GM12878 (cell line): Measurements from ENCODE around the gene UNC93B1. TPM values are rescaled to one million over a fixed set of nuclear protein-coding genes. Genes with fewer than 3 reads are reported as not detected.

ENCODE experiments used
- ATAC-seq: fragments of 200-7000 bp; cut with Tn5 transposase; 3 replicates; pipeline ENCODE4 v1.9.1; 2020; ENCODE audit warnings: mild to moderate bottlenecking, moderate library complexity
- BruUV-seq: library from RNA; stranded (reverse); fragments of 400-500 nt; replicated peaks from 2 replicates; lab custom pipeline; 2021; lab: Mats Ljungman, UMichigan
- CTCF ChIA-PET: fragments of 300-600 bp; sonication (Branson Sonifier 250); formaldehyde crosslinking; extraction: SDS; loops from one replicate; lab custom pipeline; 2021; ENCODE audit warnings: inconsistent platforms; lab: Yijun Ruan, JAX
- POLR2A ChIA-PET: fragments of 350-600 bp; formaldehyde crosslinking; extraction: SDS; loops from one replicate; lab custom pipeline; 2021; ENCODE audit warnings: inconsistent platforms; lab: Charles Lee
- RAD21 ChIA-PET: fragments of 300-600 bp; sonication (Branson Sonifier 250); formaldehyde crosslinking; loops from one replicate; lab custom pipeline; 2023; ENCODE audit warnings: antibody characterized with exemption; ENCODE audit not compliant: unreplicated experiment; lab: Charles Lee
- SMC1A ChIA-PET: fragments of 300-600 bp; sonication (Branson Sonifier 250); formaldehyde crosslinking; loops from one replicate; lab custom pipeline; 2023; ENCODE audit not compliant: unreplicated experiment, uncharacterized antibody; lab: Charles Lee
- DNase-seq: peaks from one replicate; pipeline ENCODE4 v3.0.0-alpha.2; 2011; ENCODE audit warnings: low read depth, low spot score
- FAIRE-seq: peaks from 3 replicates; lab custom pipeline; 2011; peaks lifted over from hg19 to GRCh38; lab: Jason Lieb, UNC
- H2AFZ ChIP-seq: 2 replicates; pipeline ENCODE4 v1.6.0; 2011; ENCODE audit warnings: low read depth, low read length, control low read depth; ENCODE audit not compliant: control insufficient read depth
- H3K27ac ChIP-seq: 2 replicates; pipeline ENCODE4 v1.5.1; 2011; ENCODE audit warnings: control low read depth; ENCODE audit not compliant: control insufficient read depth, insufficient read depth
- H3K27me3 ChIP-seq, 2 experiments: replicated peaks in 1 of 2; 2 replicates each; pipeline versions ENCODE4 v1.6.0 to v1.6.1; 2011; ENCODE audit warnings: low read length in 1 of 2; ENCODE audit not compliant: control insufficient read depth in 2 of 2, insufficient read depth in 2 of 2
- H3K36me3 ChIP-seq, 2 experiments: 2 replicates each; pipeline ENCODE4 v1.5.1; 2011; ENCODE audit warnings: low read length in 1 of 2; ENCODE audit not compliant: control insufficient read depth in 2 of 2, insufficient read depth in 2 of 2
- H3K4me1 ChIP-seq: 2 replicates; pipeline ENCODE4 v1.6.1; 2011; ENCODE audit warnings: mild to moderate bottlenecking, low read length, moderate library complexity, mixed read lengths; ENCODE audit not compliant: control insufficient read depth, insufficient read depth
- H3K4me2 ChIP-seq: 2 replicates; pipeline ENCODE4 v1.6.0; 2011; ENCODE audit warnings: control low read depth; ENCODE audit not compliant: control insufficient read depth, insufficient read depth
- H3K4me3 ChIP-seq: fragments of 200-600 bp; sonication (generic); 2 replicates; pipeline ENCODE4 v1.5.1; 2016
- H3K79me2 ChIP-seq: 2 replicates; pipeline ENCODE4 v1.6.0; 2011; ENCODE audit warnings: low read length; ENCODE audit not compliant: control insufficient read depth, insufficient read depth
- H3K9ac ChIP-seq: 2 replicates; pipeline ENCODE4 v1.8.0; 2011; ENCODE audit warnings: low read length, control low read depth, mixed read lengths; ENCODE audit not compliant: control insufficient read depth, insufficient read depth
- H3K9me3 ChIP-seq: replicated peaks from 3 replicates; pipeline ENCODE4 v1.5.1; 2011; ENCODE audit warnings: mild to moderate bottlenecking, low read length; ENCODE audit not compliant: control insufficient read depth, insufficient read depth
- H4K20me1 ChIP-seq: 2 replicates; pipeline ENCODE4 v1.6.0; 2011; ENCODE audit not compliant: control insufficient read depth, insufficient read depth
- ATF7 ChIP-seq: fragments of 450-650 bp; IDR thresholded peaks from 2 replicates; pipeline ENCODE4 v1.6.1; 2016; ENCODE audit warnings: low read depth, mild to moderate bottlenecking
- E2F8 ChIP-seq: fragments of 450-650 bp; IDR thresholded peaks from 2 replicates; pipeline ENCODE4 v1.6.1; 2018; ENCODE audit warnings: mild to moderate bottlenecking, low read depth, moderate library complexity; ENCODE audit not compliant: partially characterized antibody
- NFIC ChIP-seq: IDR thresholded peaks from 2 replicates; pipeline ENCODE4 v1.6.1; 2012; ENCODE audit warnings: low read depth, mild to moderate bottlenecking, inconsistent platforms, low read length, moderate library complexity
- NFXL1 ChIP-seq: fragments of 450-650 bp; IDR thresholded peaks from 2 replicates; pipeline ENCODE4 v1.6.1; 2017; ENCODE audit warnings: antibody characterized with exemption, mild to moderate bottlenecking, borderline replicate concordance
- PAX5 ChIP-seq: IDR thresholded peaks from 2 replicates; pipeline ENCODE4 v1.6.1; 2011; ENCODE audit warnings: low read depth, low read length, borderline replicate concordance
- RAD51 ChIP-seq: fragments of 450-650 bp; IDR thresholded peaks from 2 replicates; pipeline ENCODE4 v1.6.1; 2016; ENCODE audit warnings: moderate library complexity, mild to moderate bottlenecking, inconsistent platforms
- RBBP5 ChIP-seq: fragments of 200-600 bp; sonication (generic); conservative IDR thresholded peaks from 2 replicates; pipeline ENCODE4 v1.6.1; 2016
- RCOR1 ChIP-seq: conservative IDR thresholded peaks from 2 replicates; pipeline ENCODE4 v1.6.1; 2012; ENCODE audit warnings: low read depth, low read length, improper control_type of control experiment
- RELA ChIP-seq: fragments of 450-650 bp; IDR thresholded peaks from 2 replicates; pipeline ENCODE4 v1.8.0; 2014; ENCODE audit warnings: borderline replicate concordance; ENCODE audit not compliant: partially characterized antibody
- SMAD5 ChIP-seq: IDR thresholded peaks from 2 replicates; pipeline ENCODE4 v1.6.1; 2016; ENCODE audit warnings: antibody characterized with exemption, low read depth
- STAT3 ChIP-seq: IDR thresholded peaks from 2 replicates; pipeline ENCODE4 v1.6.1; 2011; ENCODE audit warnings: low read depth, low read length, improper control_type of control experiment
- TCF3 ChIP-seq: IDR thresholded peaks from 2 replicates; pipeline ENCODE4 v1.6.1; 2012; ENCODE audit warnings: low read depth, mild to moderate bottlenecking, low read length, borderline replicate concordance; ENCODE audit not compliant: insufficient read depth
- WGBS: methylation state at CpG from one replicate; pipeline ENCODE4 v1.1.6; 2016; ENCODE audit warnings: low lambda C conversion rate; ENCODE audit not compliant: insufficient replicate concordance, insufficient coverage; ENCODE audit errors: missing lambda C conversion rate; 5-methylcytosine and 5-hydroxymethylcytosine counted together
- in situ Hi-C: fragments of 300-500 bp; cut with MboI; formaldehyde crosslinking; loops from 9 replicates; pipeline ENCODE4 v1.14.3; 2018; ENCODE audit warnings: mixed read lengths
- intact Hi-C: fragments of 100-400 bp; cut with micrococcal nuclease; formaldehyde crosslinking; loops from one replicate; pipeline ENCODE4 v1.14.2; 2022; ENCODE audit not compliant: unreplicated experiment
- polyA plus RNA-seq, 11 experiments: library from polyadenylated mRNA; depleted of rRNA in 4 of 11; unstranded in 6 of 11; stranded (reverse) in 5 of 11; fragments of >200 nt; fragmentation: Nextera tagmentation in 4 of 11; fragmentation: Illumina TruSeq in 1 of 11; extraction: Ambion mirVana in 4 of 11; extraction: Trizol in 1 of 11; gene quantifications; 1 replicate in 1 of 11; 2 replicates in 10 of 11; pipeline versions ENCODE4 v1.2.1 to v1.2.3, GENCODE V29; 2011 to 2016; ENCODE audit warnings: inconsistent platforms in 2 of 11, missing spikeins in 2 of 11, low read depth in 1 of 11
- total RNA-seq, 4 experiments: library from RNA; depleted of rRNA in 3 of 4; stranded (reverse); fragments of >200 nt in 3 of 4; fragmentation: Illumina TruSeq in 1 of 4; extraction: Trizol in 1 of 4; gene quantifications; 2 replicates each; pipeline versions ENCODE4 v1.2.1 to v1.2.3, GENCODE V29; 2013 to 2021
- TF ChIP-seq, protein P1 (sequence below): IDR thresholded peaks from 2 replicates; pipeline ENCODE4 v1.6.1; 2012; ENCODE audit warnings: mild to moderate bottlenecking, low read depth, low read length

Gene UNC93B1
- total and polyA plus RNA-seq, 10 of the 15 experiments (the other 5 are each of a cell fraction or from before 2014, with no cell fraction given) = 1.3 to 79.7 (median 36.3) TPM

- no peak for FAIRE-seq
- intact Hi-C loops = no loop called here
- RAD21 ChIA-PET = no interaction called here
Observed at GRCh38 chr11:68014157-68014946, 10.5 kb upstream of the UNC93B1 start.

More at GRCh38 chr11:68014157-68014946, 10.5 kb upstream of the UNC93B1 start:
- 11% methylated on average over 15 of the region's 16 CpGs for WGBS
- Histone ChIP-seq H3K79me2 (no peaks in the 10 kb centered on the region), H3K36me3 (no peaks in the 10 kb centered on the region), H2AFZ (no peak overlapping the region), H3K27me3 (no peaks in the 10 kb centered on the region), H3K4me1 (peaks cover 10% of the 10 kb centered on the region), H3K4me3 (no peak overlapping the region), H3K27ac (no peak overlapping the region), H4K20me1 (no peaks in the 10 kb centered on the region), H3K9me3 (no peaks in the 10 kb centered on the region), H3K4me2 (no peak overlapping the region), H3K9ac (no peak overlapping the region)
- ChIA-PET SMC1A (no interaction called here), POLR2A (no interaction called here), CTCF (interaction anchor here (2.6 kb wide), 1 partner anchor 194 kb away, joined by 6 read pairs; no protein-coding TSS in a partner anchor)
- BruUV-seq = no TSS peak
- in situ Hi-C loops = no loop called here
- DNase-seq (no peak), ATAC-seq (no peak)
- TF ChIP-seq RAD51 (no peak), PAX5 (no peak), STAT3 (no peak), ATF7 (no peak), TCF3 (no peak), RCOR1 (no peak), RELA (no peak), NFIC (no peak), RBBP5 (no peak), SMAD5 (no peak), NFXL1 (no peak), E2F8 (no peak)
- TF ChIP-seq, protein P1, sequence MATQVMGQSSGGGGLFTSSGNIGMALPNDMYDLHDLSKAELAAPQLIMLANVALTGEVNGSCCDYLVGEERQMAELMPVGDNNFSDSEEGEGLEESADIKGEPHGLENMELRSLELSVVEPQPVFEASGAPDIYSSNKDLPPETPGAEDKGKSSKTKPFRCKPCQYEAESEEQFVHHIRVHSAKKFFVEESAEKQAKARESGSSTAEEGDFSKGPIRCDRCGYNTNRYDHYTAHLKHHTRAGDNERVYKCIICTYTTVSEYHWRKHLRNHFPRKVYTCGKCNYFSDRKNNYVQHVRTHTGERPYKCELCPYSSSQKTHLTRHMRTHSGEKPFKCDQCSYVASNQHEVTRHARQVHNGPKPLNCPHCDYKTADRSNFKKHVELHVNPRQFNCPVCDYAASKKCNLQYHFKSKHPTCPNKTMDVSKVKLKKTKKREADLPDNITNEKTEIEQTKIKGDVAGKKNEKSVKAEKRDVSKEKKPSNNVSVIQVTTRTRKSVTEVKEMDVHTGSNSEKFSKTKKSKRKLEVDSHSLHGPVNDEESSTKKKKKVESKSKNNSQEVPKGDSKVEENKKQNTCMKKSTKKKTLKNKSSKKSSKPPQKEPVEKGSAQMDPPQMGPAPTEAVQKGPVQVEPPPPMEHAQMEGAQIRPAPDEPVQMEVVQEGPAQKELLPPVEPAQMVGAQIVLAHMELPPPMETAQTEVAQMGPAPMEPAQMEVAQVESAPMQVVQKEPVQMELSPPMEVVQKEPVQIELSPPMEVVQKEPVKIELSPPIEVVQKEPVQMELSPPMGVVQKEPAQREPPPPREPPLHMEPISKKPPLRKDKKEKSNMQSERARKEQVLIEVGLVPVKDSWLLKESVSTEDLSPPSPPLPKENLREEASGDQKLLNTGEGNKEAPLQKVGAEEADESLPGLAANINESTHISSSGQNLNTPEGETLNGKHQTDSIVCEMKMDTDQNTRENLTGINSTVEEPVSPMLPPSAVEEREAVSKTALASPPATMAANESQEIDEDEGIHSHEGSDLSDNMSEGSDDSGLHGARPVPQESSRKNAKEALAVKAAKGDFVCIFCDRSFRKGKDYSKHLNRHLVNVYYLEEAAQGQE = no peak
